Subcutaneous adipose tissue (tissue), 4 donors: ENCODE data around the gene ARMC3. TPM values are rescaled to one million over a fixed set of nuclear protein-coding genes. Genes with fewer than 3 reads are reported as not detected.

ENCODE experiments used
- total RNA-seq, 4 donors: library from RNA; depleted of rRNA; stranded (reverse); fragments of >200 nt; gene quantifications; one replicate each; pipeline ENCODE4 v1.1.0, GENCODE V29; 2016
- TF ChIP-seq, protein P1 (sequence below): fragments of 450-650 bp; IDR thresholded peaks from one replicate; pipeline ENCODE4 v1.5.1; 2016; ENCODE audit warnings: low read depth, mild to moderate bottlenecking, control low read depth, antibody characterized with exemption, moderate library complexity

Gene ARMC3
- total RNA-seq, 4 donors from 2014 or later: not detected

DNA sequence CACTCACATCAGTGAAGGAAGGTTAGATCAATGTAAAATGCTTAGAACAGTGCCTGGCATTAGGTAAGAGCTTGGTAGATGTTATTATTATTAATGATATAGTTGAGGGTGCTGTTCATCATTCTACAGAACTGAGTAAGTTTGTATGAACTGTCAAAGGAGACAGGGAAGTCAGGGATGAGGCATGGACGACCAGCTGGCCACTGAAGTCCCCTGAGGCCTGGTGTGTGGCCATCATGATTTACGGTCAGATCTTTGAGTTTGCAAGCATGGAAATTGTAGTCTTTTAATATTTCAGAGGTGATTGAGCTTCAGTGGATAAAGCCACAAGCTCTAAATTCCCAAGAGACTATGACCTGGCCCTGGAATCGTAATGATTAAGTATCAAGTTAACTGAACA is 6.9 kb downstream of the ARMC3 start:
- TF ChIP-seq, protein P1, sequence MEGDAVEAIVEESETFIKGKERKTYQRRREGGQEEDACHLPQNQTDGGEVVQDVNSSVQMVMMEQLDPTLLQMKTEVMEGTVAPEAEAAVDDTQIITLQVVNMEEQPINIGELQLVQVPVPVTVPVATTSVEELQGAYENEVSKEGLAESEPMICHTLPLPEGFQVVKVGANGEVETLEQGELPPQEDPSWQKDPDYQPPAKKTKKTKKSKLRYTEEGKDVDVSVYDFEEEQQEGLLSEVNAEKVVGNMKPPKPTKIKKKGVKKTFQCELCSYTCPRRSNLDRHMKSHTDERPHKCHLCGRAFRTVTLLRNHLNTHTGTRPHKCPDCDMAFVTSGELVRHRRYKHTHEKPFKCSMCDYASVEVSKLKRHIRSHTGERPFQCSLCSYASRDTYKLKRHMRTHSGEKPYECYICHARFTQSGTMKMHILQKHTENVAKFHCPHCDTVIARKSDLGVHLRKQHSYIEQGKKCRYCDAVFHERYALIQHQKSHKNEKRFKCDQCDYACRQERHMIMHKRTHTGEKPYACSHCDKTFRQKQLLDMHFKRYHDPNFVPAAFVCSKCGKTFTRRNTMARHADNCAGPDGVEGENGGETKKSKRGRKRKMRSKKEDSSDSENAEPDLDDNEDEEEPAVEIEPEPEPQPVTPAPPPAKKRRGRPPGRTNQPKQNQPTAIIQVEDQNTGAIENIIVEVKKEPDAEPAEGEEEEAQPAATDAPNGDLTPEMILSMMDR: no peak

DNA sequence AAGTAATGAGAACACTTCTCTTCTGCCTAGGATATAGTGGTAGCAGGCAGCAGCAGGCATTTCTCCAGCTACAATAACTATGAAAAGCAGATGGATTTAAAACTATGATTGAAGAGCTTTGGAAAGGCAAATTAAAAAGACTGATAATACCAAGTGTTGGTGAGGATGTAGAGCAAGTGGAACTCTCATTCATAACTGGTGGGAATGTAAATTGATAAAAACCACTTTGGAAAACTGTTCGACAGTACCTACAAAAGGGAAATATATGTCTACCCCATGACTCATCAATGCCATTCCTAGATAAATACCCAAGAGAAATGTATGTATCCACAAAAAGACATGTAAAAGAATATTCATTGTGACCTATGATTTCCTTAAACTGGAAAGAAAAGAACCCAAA is 14.6 kb downstream of the ARMC3 start:
- TF ChIP-seq, protein P1: no peak

DNA sequence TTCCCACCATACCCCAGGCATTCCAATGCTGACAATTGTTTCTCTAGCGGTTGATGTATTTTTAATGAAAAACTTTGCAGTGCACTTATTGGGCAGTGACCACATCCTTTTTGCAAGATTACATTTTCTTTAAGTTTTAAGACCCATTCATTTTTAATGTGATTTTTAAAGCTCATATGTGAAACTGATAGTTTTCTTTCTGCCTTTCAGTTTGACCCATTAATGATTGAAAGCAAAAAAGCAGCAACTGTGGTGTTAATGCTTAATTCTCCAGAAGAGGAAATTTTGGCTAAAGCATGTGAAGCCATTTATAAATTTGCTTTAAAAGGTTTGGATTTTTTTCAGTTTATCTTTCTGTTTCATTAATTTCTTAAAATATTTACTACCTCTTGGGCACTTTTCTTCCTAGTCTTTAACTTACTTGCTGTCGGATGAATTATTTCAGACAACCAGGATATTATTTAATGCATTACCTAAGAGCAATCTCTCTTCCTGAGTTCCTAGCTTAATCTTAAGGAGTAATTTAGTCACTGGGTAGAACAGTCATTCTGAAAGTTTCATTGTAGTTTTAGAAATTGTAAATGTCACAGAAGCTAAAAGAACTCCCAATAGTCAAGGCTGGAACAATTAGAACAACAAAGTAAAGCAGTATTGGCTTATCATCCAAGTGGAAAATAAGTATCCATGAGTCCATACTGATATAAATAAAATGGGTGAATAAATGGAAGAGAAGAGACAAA is 18.3 kb downstream of the ARMC3 start:
- TF ChIP-seq, protein P1: no peak

DNA sequence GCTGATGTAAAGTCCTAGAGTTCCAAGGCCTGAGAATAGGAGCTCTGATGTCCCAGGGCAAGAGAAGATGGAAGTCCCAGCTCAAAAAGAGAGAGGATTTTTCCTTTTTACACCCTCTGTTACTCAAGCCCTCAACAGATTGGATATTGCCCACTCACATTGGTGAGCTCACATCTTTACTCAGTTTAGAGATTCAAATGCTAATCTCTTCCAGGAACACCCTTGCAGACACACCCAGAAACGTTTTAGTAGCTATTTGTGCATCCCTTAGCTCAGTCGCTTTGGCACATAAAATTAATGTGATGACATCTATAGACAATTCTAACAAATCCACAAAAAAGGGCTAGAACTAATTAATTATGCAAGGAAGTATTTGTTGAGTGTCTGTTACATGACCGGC is 27.1 kb downstream of the ARMC3 start:
- TF ChIP-seq, protein P1: no peak

DNA sequence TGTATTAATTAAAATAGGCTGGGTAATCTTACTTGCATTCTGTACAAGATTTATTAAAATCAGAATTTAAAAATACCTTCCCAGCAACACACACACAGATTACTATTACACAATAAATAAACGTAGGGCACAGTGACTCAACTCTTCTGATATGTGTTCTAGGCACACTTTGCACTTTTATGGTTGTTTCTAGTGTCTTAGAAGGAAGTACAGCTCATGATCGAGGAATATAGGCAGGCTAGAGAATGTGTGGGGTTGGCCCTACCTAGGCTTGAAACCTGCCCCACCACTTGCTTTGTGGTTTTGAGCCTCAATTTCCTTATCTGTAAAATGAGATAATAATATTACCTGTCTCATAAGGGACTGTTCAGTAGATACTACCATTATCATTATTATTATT is 30.5 kb downstream of the ARMC3 start:
- TF ChIP-seq, protein P1: no peak

DNA sequence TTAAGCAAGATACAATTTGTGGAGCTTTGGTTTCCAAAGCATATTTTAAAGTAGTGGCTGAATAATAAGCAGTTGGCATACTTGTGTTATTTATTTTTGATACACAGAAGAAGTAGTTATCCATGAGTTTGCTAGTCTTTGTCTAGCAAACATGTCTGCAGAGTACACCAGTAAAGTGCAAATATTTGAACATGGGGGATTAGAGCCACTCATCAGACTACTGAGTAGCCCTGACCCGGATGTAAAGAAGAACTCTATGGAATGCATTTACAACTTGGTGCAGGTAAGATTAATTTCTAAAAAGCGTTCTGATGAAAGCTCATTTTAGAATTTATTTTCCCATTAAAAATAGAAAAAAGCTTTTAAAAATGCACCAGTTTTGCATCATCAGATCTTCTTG is 31.4 kb downstream of the ARMC3 start:
- TF ChIP-seq, protein P1: no peak

DNA sequence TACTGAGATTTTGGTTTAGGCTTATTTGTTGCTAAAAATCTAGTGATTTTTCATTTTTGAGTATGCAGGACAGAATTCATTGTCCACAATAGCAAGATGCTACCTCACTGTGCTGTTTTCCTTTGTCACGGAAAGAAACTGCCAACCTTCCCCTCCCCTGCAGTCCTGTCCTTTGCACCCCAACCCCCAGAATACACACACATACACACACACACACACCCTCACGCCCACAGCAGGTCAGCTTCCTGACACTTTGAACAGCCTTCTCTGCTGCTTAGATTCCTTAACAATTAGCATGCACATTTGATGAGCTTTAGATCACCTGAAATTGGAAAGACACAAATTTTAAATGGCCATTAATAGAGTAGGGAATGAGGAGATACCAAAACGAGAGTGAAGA is 32.1 kb downstream of the ARMC3 start:
- TF ChIP-seq, protein P1: no peak
